HepG2 (cell line): Measurements from ENCODE around the gene CNP. TPM values are rescaled to one million over a fixed set of nuclear protein-coding genes. Genes with fewer than 3 reads are reported as not detected.
A peak's percentile ranks its signal among the peaks of the same experiment; 100 is the strongest.

ENCODE experiments used
- ASH2L ChIP-seq: fragments of 300-600, 200-600 bp; sonication (generic); IDR thresholded peaks from 2 replicates; pipeline ENCODE4 v1.7.0; 2017; ENCODE audit warnings: low read depth, mild to moderate bottlenecking, moderate library complexity, mixed read lengths, low read length; ENCODE audit not compliant: insufficient read length
- CEBPG ChIP-seq: IDR thresholded peaks from 2 replicates; pipeline ENCODE4 v1.6.1; 2016
- DNMT3B ChIP-seq: conservative IDR thresholded peaks from 2 replicates; pipeline ENCODE4 v1.6.1; 2016; ENCODE audit warnings: missing biosample characterization, control low read depth
- DPF2 ChIP-seq: sonication (generic); formaldehyde crosslinking; IDR thresholded peaks from 2 replicates; pipeline ENCODE4 v1.4.0; 2020; ENCODE audit warnings: mild to moderate bottlenecking, low read depth, missing genetic modification reagents, borderline replicate concordance
- EHMT2 ChIP-seq: fragments of 200-600 bp; sonication (generic); IDR thresholded peaks from 2 replicates; pipeline ENCODE4 v1.7.0; 2017; ENCODE audit warnings: antibody characterized with exemption, low read depth, low read length, borderline replicate concordance
- ETV5 ChIP-seq: IDR thresholded peaks from 2 replicates; pipeline ENCODE4 v1.6.1; 2018; ENCODE audit warnings: missing biosample characterization, missing genetic modification reagents, inconsistent platforms, borderline replicate concordance
- MBD4 ChIP-seq: IDR thresholded peaks from 2 replicates; pipeline ENCODE4 v1.6.1; 2012; ENCODE audit warnings: low read length, inconsistent platforms, borderline replicate concordance
- NFKBIZ ChIP-seq: IDR thresholded peaks from 2 replicates; pipeline ENCODE4 v1.6.1; 2018; ENCODE audit warnings: missing genetic modification reagents, missing compliant biosample characterization
- NR2F2 ChIP-seq: IDR thresholded peaks from 2 replicates; pipeline ENCODE4 v1.6.1; 2012; ENCODE audit warnings: low read depth, inconsistent platforms, borderline replicate concordance
- POGZ ChIP-seq: sonication (generic); formaldehyde crosslinking; IDR thresholded peaks from 2 replicates; pipeline ENCODE4 v1.4.0; 2020; ENCODE audit warnings: mild to moderate bottlenecking, missing genetic modification reagents
- SP5 ChIP-seq: IDR thresholded peaks from 2 replicates; pipeline ENCODE4 v1.6.1; 2016; ENCODE audit warnings: low read depth, borderline replicate concordance
- TAF15 ChIP-seq: fragments of 200-400 bp; formaldehyde crosslinking; IDR thresholded peaks from one replicate; pipeline ENCODE4 v1.6.1; 2018; ENCODE audit warnings: mild to moderate bottlenecking, low read depth, low read length; ENCODE audit not compliant: poor library complexity, severe bottlenecking
- TBX2 ChIP-seq: sonication (generic); formaldehyde crosslinking; IDR thresholded peaks from 2 replicates; pipeline ENCODE4 v1.5.0; 2020; ENCODE audit warnings: missing genetic modification reagents, mild to moderate bottlenecking, borderline replicate concordance
- WIZ ChIP-seq: sonication (generic); formaldehyde crosslinking; IDR thresholded peaks from 2 replicates; pipeline ENCODE4 v1.5.1; 2020; ENCODE audit warnings: mild to moderate bottlenecking, missing genetic modification reagents
- YY1 ChIP-seq: IDR thresholded peaks from 2 replicates; pipeline ENCODE4 v1.6.1; 2011; ENCODE audit warnings: low read length, low read depth, moderate library complexity, mild to moderate bottlenecking; ENCODE audit not compliant: insufficient read depth, insufficient replicate concordance
- ZNF17 ChIP-seq: sonication (generic); formaldehyde crosslinking; IDR thresholded peaks from 2 replicates; pipeline ENCODE4 v1.5.0; 2020; ENCODE audit warnings: mild to moderate bottlenecking, missing genetic modification reagents
- ZNF546 ChIP-seq: sonication (generic); formaldehyde crosslinking; conservative IDR thresholded peaks from 2 replicates; pipeline ENCODE4 v1.8.1; 2023; ENCODE audit warnings: mild to moderate bottlenecking, missing genetic modification reagents
- ZNF556 ChIP-seq: sonication (generic); formaldehyde crosslinking; IDR thresholded peaks from 2 replicates; pipeline ENCODE4 v1.4.0; 2020; ENCODE audit warnings: mild to moderate bottlenecking, missing genetic modification reagents, borderline replicate concordance
- ZNF644 ChIP-seq: IDR thresholded peaks from 2 replicates; pipeline ENCODE4 v1.6.1; 2016; ENCODE audit warnings: low read depth
- polyA plus RNA-seq, 8 experiments: library from polyadenylated mRNA; depleted of rRNA in 3 of 8; stranded (reverse) in 7 of 8; unstranded in 1 of 8; fragments of >200 nt; fragmentation: Illumina TruSeq in 4 of 8; extraction: Trizol in 4 of 8; gene quantifications; 2 replicates each; pipeline versions ENCODE4 v1.2.1 to v1.2.3, GENCODE V29; 2011 to 2016; ENCODE audit warnings: low read depth in 4 of 8, missing spikeins in 1 of 8, mixed read lengths in 1 of 8; ENCODE audit not compliant: insufficient read depth in 1 of 8
- total RNA-seq, 5 experiments: library from RNA; depleted of rRNA; stranded (reverse); fragments of >200 nt; fragmentation: Illumina TruSeq; extraction: Trizol; gene quantifications; 2 replicates each; pipeline ENCODE4 v1.2.3, GENCODE V29; 2016; ENCODE audit warnings: low read depth in 1 of 5
- TF ChIP-seq, protein P1 (sequence below): sonication (generic); formaldehyde crosslinking; IDR thresholded peaks from 2 replicates; pipeline ENCODE4 v1.9.0; 2021; ENCODE audit warnings: missing genetic modification reagents, borderline replicate concordance
- TF ChIP-seq, protein P2 (sequence below): sonication (generic); formaldehyde crosslinking; IDR thresholded peaks from 2 replicates; pipeline ENCODE4 v1.5.0; 2020; ENCODE audit warnings: mild to moderate bottlenecking, missing genetic modification reagents
- TF ChIP-seq, protein P3 (sequence below): sonication (generic); formaldehyde crosslinking; IDR thresholded peaks from 2 replicates; pipeline ENCODE4 v1.4.0; 2020; ENCODE audit warnings: low read depth, mild to moderate bottlenecking, missing genetic modification reagents
- TF ChIP-seq, protein P4 (sequence below): sonication (generic); formaldehyde crosslinking; IDR thresholded peaks from 2 replicates; pipeline ENCODE4 v1.4.0; 2020; ENCODE audit warnings: missing genetic modification reagents
- TF ChIP-seq, protein P5 (sequence below): sonication (generic); formaldehyde crosslinking; IDR thresholded peaks from 2 replicates; pipeline ENCODE4 v1.5.1; 2020; ENCODE audit warnings: missing genetic modification reagents, mild to moderate bottlenecking, borderline replicate concordance

Gene CNP
- total and polyA plus RNA-seq, 2 of the 13 experiments (the other 11 are each of a cell fraction or from before 2014, with no cell fraction given), result 97.2 to 161 TPM

GRCh38 chr17:41989702-41990419, 23.3 kb downstream of the CNP start (continued):
- TF ChIP-seq, protein P1, sequence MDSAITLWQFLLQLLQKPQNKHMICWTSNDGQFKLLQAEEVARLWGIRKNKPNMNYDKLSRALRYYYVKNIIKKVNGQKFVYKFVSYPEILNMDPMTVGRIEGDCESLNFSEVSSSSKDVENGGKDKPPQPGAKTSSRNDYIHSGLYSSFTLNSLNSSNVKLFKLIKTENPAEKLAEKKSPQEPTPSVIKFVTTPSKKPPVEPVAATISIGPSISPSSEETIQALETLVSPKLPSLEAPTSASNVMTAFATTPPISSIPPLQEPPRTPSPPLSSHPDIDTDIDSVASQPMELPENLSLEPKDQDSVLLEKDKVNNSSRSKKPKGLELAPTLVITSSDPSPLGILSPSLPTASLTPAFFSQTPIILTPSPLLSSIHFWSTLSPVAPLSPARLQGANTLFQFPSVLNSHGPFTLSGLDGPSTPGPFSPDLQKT (CRISPR knock-in tag), result no peak
- TF ChIP-seq NR2F2, result peak; percentile 62; the same call in 1 of the 2 replicates
- peak; percentile 15; the same call in 1 of the 2 replicates for TF ChIP-seq ETV5 (CRISPR knock-in tag)
- peak; percentile 91 for TF ChIP-seq CEBPG (CRISPR knock-in tag)
- TF ChIP-seq ZNF644, result peak; percentile 95
- TF ChIP-seq, protein P2, sequence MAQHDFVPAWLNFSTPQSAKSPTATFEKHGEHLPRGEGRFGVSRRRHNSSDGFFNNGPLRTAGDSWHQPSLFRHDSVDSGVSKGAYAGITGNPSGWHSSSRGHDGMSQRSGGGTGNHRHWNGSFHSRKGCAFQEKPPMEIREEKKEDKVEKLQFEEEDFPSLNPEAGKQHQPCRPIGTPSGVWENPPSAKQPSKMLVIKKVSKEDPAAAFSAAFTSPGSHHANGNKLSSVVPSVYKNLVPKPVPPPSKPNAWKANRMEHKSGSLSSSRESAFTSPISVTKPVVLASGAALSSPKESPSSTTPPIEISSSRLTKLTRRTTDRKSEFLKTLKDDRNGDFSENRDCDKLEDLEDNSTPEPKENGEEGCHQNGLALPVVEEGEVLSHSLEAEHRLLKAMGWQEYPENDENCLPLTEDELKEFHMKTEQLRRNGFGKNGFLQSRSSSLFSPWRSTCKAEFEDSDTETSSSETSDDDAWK (CRISPR knock-in tag), result no peak
- 0 out of 2 replicates have a peak, but pooled peaks have one; percentile 59 for TF ChIP-seq DNMT3B
- peak; percentile 35 for TF ChIP-seq YY1
- TF ChIP-seq ASH2L, result peak; percentile 43
- 0 out of 2 replicates have a peak, but pooled peaks have one; percentile 49 for TF ChIP-seq NFKBIZ (CRISPR knock-in tag)
- peak; percentile 26; the same call in 1 of the 2 replicates for TF ChIP-seq MBD4
- TF ChIP-seq, protein P3, sequence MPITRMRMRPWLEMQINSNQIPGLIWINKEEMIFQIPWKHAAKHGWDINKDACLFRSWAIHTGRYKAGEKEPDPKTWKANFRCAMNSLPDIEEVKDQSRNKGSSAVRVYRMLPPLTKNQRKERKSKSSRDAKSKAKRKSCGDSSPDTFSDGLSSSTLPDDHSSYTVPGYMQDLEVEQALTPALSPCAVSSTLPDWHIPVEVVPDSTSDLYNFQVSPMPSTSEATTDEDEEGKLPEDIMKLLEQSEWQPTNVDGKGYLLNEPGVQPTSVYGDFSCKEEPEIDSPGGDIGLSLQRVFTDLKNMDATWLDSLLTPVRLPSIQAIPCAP (CRISPR knock-in tag), result no peak
- TF ChIP-seq POGZ (CRISPR knock-in tag), result peak; percentile 41
- TF ChIP-seq TAF15, result no peak
- no peak for TF ChIP-seq WIZ (CRISPR knock-in tag)
- no peak for TF ChIP-seq ZNF556 (CRISPR knock-in tag)
- TF ChIP-seq SP5, result peak; percentile 54; the same call in 1 of the 2 replicates
- TF ChIP-seq, protein P4, sequence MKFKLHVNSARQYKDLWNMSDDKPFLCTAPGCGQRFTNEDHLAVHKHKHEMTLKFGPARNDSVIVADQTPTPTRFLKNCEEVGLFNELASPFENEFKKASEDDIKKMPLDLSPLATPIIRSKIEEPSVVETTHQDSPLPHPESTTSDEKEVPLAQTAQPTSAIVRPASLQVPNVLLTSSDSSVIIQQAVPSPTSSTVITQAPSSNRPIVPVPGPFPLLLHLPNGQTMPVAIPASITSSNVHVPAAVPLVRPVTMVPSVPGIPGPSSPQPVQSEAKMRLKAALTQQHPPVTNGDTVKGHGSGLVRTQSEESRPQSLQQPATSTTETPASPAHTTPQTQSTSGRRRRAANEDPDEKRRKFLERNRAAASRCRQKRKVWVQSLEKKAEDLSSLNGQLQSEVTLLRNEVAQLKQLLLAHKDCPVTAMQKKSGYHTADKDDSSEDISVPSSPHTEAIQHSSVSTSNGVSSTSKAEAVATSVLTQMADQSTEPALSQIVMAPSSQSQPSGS, result peak; percentile 73
- TF ChIP-seq, protein P5, sequence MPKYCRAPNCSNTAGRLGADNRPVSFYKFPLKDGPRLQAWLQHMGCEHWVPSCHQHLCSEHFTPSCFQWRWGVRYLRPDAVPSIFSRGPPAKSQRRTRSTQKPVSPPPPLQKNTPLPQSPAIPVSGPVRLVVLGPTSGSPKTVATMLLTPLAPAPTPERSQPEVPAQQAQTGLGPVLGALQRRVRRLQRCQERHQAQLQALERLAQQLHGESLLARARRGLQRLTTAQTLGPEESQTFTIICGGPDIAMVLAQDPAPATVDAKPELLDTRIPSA (CRISPR knock-in tag), result no peak
- peak; percentile 61; the same call in 1 of the 2 replicates for TF ChIP-seq TBX2 (CRISPR knock-in tag)
- peak; percentile 57; the same call in 1 of the 2 replicates for TF ChIP-seq EHMT2
- no peak for TF ChIP-seq ZNF17 (CRISPR knock-in tag)
- TF ChIP-seq DPF2 (CRISPR knock-in tag), result 0 out of 2 replicates have a peak, but pooled peaks have one; percentile 63
- TF ChIP-seq ZNF546, result no peak
